NCI-H226 (cell line): ENCODE data around the gene STAM.

Experiments used
- DNase-seq: peaks from one replicate; pipeline ENCODE4 v3.0.0-alpha.2; 2015

STAM gene

DNA sequence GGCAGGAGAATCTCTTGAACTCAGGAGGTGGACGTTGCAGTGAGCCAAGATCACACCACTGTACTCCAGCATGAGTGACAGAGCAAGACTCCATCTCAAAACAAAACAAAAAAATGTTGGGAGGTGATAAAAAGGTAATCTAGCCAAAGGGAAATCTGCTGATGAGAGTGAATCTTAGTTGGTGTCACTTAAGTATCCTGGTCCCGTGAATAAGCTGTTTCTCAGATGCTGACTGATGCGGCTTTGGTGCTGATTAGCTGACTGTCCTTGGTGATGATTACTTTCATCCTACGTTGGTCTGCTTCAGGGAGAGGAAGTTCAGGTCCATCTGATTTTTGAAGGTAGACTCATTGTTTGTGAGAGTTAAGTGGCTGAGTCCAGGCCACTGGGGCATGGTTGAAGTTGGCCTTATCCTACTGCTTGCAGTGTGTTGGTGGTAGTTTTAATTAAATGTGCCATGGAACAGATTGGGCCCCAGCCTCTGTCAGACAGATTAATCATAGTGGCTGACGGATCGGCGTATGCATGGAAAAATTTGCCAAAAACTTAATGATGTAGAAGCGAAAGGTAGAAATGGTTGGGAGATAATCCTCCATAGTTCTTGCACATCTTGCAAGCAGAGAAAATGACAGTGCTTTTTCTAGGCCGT is 90.6 kb downstream of the STAM start:
- DNase-seq, result no peak

DNA sequence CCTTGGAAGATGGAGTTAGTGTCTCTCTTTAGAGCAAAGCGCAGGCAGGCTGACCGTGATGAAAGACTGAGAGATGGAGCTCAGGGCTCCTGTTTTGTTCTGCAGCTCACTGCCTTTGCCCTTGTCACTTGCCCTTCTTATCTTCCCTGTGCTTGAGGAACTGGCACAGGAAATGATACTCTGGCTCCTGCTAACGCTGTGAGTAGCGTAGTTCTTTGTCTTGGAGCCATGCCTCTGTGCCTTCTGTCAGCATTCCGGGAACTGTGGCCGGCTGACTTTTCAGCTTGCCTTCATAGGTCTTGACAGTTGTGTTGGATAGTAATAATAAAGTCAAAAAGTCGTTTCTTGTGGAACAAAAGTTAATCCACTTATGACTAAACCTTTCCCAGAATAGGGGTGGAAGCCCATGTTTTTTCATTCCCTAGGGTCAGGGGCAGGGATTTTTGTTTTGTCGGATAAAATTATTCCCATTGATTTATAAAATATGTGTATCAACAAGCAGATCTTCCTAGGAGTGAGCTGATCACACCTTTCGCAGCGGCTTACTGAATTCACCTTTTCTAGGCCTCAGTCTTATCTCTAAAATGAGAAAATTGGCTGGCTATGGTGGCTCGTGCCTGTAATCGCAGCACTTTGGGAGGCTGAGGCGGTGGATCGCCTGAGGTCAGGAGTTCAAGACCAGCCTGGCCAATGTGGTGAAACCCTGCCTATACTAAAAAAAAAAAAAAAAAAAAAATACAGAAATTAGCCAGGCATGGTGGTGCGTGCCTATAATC is 91.4 kb downstream of the STAM start:
- no peak for DNase-seq

DNA sequence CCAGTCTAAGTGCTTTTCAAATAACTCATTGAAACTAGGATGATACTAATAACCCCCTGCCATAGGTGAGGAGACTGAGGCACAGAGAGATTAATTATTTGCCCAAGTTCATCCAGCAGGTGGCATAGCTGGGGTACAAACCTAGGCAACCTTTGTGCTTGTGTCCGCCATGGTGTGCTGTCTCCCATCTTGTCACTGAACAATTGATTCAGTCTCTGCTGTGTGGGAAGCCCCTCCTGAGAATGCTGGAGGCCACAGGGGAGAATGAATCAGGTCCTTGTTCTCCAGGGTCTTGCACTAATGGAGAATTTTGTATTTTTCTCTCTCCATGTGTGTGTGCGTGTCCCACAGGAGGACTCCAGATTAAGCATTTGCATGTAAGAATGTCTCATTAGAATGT is 92.3 kb downstream of the STAM start:
- no peak for DNase-seq

DNA sequence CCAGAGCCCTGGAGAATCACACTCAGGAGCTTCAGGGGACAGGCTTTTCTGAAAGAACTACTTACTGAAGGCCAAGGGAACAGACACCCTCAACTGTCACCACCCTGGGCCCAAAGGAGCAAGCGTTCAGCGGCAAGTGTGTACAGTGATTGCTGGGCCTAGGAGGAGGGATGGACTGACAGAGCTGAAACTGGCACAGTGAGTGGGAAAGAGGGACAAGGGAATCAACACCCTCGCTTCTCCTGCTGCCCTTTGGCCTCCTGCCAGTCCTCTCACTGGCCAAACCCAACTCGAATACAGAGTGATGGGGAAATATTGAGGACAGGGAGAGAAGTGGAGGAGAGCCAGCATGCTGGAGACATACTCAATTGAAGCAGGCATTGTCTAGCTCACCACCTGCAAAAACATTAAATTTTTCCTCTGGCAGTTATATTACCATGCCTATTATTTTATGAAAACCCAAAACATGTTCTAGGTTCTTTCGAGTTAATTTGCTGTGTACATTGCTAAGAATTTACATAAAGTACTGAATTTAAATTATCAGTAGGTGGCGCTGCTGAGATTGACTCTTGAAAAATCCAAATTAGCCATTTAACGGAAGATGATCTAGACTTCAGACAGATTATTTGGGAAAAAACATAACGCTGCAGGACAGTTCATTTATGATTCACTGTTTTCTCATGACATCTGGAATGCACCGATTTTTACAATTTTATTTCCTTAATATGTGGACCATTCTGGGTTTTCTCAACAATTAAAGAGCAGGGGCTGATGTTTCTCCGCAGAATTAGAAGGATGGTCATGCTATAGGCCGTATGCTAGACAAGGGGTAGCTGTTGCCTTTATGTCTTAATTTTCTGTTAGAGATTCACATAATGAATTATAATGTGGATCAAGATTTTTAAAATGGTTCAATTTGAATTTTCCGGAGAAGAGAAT is 93.3 kb downstream of the STAM start:
- no peak for DNase-seq

DNA sequence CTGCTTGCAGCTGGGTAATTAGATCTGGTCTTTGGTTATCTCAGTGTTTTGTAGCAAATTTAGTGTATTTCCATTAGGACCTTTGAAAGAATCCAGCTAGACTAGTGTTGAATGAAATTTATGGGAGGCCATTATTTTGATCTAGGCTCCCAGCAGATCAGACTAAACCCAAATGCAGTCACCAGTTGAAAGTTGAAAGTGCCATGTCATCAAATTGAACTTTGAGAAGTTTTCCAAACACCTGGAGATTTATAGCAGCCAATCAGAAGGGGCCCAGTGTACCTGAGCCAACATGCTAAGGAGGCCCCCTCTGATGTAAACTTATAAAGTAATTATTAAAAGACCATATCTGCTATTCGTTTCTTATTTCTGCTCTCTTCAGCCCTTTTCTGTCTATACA is 96.7 kb downstream of the STAM start:
- no peak for DNase-seq

DNA sequence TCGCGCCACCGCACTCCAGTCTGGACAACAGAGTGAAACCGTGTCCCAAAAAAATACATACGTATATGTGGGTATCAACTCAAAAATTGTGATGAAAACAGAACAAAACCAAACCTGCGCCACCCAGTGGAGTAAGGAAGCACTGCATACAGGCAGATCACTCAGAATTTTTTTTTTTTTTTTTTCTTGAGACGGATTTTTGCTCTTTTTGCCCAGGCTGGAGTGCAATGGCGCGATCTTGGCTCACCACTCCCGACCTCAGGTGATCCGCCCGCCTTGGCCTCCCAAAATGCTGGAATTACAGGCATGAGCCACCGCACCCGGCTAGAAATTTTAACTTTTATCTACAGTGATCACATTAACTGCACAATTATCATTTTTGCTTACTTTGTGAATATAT is 99.0 kb downstream of the STAM start:
- DNase-seq, result no peak

DNA sequence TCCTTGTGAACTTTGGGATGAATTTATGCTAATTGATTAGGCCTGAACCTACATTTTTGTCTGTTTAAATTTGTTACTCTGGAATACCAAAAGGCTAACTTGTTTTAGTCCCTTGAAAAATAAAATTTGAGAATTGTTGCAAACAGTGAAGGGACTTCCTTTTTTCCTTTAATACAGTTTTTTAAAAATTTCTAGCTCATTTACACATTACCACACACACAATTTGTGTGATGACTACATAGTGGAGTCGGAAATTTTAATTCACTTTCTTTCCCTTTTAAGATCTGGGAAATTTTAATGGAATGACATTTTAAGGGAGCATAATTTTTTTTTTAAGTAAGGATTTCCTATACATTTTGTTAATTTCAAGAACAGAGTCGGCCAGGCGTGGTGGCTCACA is 99.5 kb downstream of the STAM start:
- DNase-seq, result no peak

DNA sequence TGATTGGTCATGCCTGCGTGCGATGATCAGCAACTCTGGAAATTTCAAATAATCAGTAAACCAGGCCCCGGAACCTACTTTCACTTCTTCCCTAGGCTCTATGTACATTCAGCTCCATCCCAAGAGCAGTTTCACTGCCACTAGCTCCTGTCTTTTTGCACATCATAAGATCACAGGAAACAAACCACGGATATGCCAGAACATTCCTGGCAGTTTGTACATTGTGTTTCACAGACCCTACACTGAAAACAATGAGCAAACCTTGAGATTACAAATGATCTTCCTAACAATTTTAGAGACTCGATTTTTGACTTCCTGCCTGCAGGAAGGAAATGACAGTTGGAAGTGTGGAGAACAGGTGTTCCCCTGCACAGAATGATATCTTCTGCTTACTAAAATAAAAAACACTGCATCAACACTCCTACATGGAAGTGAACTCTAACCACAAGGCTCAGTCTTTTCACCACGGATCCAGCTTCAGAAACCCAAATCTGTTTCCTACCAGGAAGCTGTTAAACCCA is 100.5 kb downstream of the STAM start:
- DNase-seq, result no peak

DNA sequence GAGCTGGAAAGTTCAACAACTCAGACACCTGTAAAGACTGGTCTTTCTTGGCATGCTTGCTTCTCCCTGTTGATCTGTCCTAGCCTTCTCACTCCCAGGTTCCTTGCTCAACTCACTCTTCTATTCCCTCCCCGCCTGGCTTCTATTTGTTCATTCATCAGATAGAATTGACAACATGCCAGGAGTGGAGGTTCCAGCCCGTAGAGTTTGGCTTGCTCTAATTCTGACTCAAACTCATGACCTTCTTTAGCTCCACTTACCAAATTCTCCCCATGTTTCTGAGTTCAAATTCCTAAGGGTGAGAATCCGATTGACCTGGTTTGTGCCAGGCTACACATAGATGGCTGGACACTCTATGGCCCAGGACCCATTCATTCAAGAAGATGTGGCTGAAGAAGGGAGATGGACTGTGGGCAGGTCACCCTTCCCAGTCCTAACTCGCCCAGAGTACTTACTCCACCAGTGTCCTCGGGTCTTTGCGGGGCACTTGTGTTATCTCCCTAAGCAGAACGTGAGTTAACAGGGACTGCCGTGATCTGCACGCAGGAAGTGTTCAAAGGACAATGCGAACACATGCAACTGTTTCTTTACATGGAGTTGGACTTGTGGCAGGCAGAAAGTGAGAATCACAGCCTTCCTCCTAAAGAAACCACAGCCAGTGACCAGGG is 104.1 kb downstream of the STAM start:
- peak; percentile 23 for DNase-seq

DNA sequence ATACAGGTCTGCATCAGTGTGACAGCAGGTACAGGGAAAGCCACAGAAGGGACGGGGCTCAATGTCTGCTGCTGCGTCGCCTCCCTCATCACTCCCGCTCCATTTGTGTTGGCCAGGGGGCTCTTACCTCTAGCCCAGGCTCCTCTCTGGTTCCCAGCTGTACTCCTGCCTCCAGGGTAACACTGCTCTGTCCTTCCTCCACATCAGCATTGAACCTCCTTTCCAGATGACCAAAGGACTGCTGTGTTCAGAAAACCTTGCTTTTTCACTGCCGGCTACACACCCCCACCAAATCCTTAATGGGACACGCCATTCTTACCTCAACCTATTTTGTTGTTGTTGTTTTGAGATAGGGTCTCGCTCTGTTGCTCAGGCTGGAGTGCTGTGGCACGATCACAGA is 105.9 kb downstream of the STAM start:
- no peak for DNase-seq

DNA sequence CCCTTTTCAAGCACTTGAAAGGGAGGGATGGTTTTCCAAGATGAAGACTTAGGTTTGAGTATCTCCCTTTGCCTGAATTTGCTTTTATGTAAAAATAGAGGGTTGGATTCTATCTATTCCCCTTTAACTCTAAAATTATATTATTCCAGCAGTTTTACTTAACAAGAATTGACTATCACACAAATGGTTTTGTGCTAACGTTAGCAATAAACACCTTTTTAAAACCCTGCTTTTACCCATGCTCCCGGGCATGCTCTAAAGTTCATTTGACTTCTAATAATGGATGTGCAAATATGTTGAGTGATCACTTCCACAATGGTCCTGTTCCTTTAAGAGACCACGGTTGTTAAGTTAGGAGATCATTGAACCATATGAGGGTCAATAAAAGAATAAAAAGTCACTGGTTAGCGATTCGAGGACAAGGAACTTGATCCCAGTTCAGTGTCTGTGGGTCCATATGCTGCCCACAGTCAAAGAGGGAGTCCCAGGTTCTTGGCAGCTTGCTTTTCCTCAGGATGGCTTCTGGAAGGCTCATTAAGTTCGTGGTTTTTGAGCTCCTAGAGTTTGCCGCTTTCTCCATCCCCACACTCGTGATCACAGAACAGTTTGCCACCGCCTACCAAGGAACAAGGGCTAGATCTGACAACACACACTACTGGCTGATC is 108.0 kb downstream of the STAM start, which contains the start of gene TMEM236:
TSS of gene TMEM236 (plus strand) at position 421 of the 665 bp plus-strand sequence. CDS start at position 516, 95 bp downstream.
- no peak for DNase-seq

DNA sequence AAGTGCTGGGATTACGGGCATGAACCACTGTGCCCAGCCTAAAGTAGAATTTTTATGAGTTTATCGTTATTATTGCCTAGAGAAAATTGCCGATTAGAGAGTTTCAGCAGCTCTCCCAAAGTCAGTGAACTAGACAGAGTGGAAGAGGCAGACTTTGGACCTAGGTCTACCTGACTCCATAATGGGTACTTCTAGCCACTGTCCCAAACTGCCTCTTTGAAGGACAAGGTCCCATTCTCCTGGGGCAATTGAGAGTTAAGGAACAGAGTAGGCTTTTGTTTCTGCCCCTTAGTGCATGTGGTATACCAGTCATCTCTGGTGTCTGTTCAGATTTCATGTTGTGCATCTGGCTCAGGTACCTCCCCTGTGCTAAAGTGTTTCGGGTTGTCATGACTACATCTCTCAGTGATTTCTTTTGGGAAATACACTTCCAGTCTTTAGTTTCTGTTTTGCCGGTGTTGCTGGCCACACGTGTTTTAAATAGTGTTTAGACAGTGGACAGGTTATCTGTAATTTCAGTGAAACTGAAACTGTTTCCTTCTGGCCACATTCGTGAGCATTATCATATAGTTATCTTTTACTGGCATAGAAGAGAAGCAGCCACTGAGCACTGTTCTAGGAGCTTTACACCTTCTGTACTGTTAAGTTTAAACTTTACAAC is 112.7 kb downstream of the STAM start:
- DNase-seq, result peak; percentile 15

DNA sequence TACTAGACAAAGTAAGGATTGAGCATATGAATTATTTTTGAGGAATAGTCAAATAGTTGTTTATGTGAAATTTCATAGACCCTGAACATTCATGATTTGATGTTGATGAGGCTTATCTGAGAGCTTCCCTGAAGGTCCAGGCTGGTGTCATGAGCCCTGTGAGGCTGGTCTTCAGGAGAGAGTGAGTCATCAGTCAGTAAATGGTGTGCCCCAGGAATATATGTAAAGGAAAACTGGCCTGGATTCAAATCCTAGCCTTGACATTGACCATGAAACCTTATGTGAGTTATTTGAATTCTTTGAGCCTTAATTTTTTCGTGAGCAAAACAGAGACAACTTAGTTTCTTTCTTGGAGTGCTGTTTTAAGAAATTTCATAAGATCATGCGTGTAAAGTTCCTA is 114.2 kb downstream of the STAM start:
- DNase-seq, result peak; percentile 45

DNA sequence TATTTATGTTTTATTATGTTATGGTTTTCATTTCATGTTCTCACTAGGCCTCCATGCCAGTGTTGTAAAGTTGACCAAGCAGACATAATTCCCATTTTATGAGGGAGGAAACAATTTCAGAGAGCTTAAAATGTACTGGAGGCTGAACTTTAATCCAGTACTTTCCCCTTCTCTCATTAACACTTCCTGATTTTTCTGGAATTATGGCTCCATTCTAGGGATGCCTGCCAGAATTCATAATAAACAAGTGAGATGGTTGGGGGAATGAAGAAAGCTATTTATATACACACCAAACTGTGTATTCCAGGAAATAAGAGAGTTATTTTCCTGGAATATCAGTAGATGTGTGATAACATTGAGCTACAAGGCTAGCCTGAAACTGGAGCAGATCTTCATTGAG is 114.9 kb downstream of the STAM start:
- no peak for DNase-seq

DNA sequence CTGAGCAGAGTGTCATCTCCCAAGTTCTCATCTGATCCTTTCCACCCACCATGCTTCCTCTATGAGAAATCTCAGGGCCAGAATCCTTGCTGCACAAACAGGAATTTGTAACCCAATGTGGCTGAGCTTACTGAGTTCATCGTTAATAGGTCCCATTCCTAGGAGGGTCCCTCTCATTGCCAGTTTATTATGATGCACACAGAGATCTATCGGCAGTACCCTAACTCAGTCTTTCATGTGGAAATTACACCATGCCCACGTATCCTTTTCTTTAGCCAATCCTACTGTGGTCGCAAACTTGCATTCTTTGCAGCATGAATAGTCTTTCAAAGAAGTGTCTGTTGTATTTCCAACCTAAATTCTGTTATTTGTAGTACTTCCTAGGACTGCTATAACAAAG is 120.2 kb downstream of the STAM start:
- DNase-seq, result no peak

DNA sequence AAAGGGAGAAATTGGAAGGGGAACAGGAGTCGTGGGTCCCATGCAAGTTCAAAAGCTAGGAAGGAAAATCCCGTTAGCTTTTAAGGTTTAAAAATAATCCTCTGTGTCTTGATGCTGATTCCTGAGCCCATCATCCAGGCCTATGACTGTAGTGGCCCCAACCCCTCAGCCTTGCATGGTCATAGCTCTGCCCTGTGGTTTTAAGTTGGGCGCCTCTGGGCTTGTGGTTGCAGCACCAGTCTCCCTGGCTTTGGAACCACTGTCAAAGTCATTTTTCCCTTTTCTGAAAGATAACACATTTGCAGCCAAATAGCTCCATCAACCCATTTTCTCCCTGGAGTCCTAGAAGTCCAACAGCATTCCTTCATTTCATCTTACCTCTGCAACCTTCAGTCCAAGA is 121.7 kb downstream of the STAM start:
- no peak for DNase-seq
